ENCODE results near the gene COX4I2.

- TF ChIP-seq CTCF (IDR thresholded peaks at IDR 0.05) (no peak), POLR2A (IDR thresholded peaks at IDR 0.05) (no peak)
Measured at GRCh38 chr20:31681128-31681727, 43.5 kb downstream of the COX4I2 start.
